Frontal cortex (tissue), 4 donors: ENCODE data around the gene NETO2. TPM values are rescaled to one million over a fixed set of nuclear protein-coding genes. Genes with fewer than 3 reads are reported as not detected.
"Not testable (repeated sequence)": the region's sequence is repeated elsewhere in the genome, so short reads cannot be mapped to it uniquely, and the experiment has no call there.

ENCODE experiments used
- DNase-seq, 2 donors: peaks; one replicate each; pipeline ENCODE4 v3.0.0; 2012; ENCODE audit warnings: low spot score in 2 of 2
- FAIRE-seq: peaks from 2 replicates; lab custom pipeline; 2012; peaks lifted over from hg19 to GRCh38; lab: Jason Lieb, UNC
- total RNA-seq: library from RNA; depleted of rRNA; stranded (reverse); fragments of >200 nt; gene quantifications from one replicate; pipeline ENCODE4 v1.2.3, GENCODE V29; 2014
- donor health status: control.
- donor health status: control.
- donor health status: control.

Gene NETO2
- total RNA-seq, 1 donor from 2014 or later = 169 TPM

- not testable (repeated sequence) for FAIRE-seq, DNase-seq
Observed at GRCh38 chr16:47137925-47138324, 5.8 kb downstream of the NETO2 start.

- FAIRE-seq (no peak), DNase-seq (no peak)
Observed at GRCh38 chr16:47136099-47136842, 7.5 kb downstream of the NETO2 start.

DNA sequence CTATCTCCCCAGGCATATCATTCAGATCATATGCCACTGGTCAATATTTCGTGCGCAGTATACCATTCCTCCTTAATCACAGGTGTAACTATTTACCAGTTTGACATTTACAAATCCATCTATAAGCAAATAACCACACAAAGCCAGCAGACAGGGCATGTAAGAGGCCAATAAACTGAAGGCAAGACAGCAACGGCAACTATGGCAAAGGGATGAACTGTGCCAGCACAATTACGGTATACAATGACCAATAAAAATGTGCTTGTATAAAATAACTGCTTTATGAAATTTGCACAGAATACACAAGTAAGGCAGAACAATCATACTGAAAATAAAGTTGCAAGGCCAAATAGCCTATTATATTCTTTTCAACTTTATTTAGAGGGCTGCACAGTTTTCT lies 9.2 kb downstream of the NETO2 start:
- FAIRE-seq (no peak), DNase-seq (no peak)

DNA sequence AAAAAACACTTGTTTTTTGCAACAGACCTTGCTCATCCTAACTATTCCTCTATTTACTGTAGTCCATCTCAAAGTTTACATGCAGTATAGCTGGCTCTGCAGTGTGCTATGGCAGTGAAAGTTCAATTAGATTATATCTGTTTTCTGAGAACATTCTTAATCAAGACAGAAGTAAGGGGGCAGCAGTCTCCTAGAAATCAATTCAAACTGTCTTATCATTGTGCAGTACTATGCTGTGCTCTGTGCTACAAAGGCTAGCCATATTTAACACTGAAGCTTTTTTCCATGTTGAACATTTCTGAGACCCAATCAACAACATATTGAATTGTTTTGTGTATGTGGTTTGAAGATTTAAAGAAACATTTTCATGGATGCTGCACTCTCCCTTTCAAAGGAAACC lies 11.4 kb downstream of the NETO2 start:
- DNase-seq (no peak), FAIRE-seq (no peak)

- no peak for FAIRE-seq
- no peak for DNase-seq
Observed at GRCh38 chr16:47129755-47130435, 13.8 kb downstream of the NETO2 start.

GRCh38 chr16:47127541-47127940 lies 16.2 kb downstream of the NETO2 start:
- DNase-seq (no peak), FAIRE-seq (no peak)

DNA sequence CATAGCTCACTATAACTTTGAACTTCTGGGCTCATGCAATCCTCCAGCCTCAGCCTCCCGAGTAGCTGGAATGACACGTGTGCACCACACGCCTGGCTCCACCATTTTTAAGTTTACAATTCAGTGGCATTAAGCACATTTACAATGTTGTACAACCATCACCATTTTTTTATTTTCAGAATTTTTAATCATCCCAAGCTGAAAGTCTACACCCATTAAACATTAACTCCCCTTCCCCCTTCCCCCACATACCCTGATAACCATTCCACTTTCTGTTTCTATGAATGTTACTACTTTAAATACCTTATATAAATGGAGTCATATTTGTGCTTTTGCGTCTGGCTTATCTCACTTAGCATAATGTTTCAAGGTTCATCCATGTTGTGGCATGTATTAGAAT lies 18.0 kb downstream of the NETO2 start:
- DNase-seq (no peak), FAIRE-seq (no peak)

DNA sequence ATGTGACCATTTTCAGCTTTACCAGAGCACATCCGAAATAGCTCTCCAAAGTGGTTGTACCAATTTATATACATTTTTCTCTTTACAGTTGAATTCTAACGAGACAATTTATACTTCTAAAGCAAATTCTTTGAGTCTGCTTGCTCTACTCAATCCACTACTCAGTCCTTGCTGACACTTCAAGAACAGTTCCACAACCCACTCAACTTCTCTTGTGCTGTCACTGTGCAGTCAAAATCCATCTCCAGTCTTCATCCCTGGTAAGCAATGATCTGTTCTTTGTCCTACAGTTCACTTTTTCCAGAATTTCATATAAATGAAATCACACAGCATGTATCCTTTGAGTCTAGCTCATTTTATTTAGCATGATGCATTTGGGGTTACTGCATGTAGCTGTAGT lies 30.6 kb downstream of the NETO2 start:
- FAIRE-seq = no peak

GRCh38 chr16:47110939-47111338 lies 32.8 kb downstream of the NETO2 start:
- no peak for DNase-seq
- no peak for FAIRE-seq

More for the DNA sequence above, 30.6 kb downstream of the NETO2 start:
- no peak for DNase-seq

DNA sequence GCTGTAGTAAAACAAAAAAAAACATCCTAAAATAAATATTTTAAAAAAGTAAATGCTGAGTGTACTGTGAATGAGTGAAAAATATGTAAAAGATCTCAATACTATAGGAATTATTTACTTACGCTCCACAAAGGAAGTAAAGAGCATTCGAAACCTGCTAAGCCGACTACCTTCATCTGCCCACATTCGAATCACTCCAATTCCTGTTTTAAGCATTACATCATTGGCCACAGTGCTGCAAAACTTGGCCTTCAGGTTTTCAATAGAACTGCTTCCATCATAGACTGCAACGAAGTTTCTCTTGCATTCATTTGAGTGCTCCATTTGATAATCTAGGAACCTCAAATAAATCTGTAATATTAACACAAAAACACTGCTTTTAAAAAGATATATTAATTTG lies 34.4 kb downstream of the NETO2 start:
- DNase-seq (no peak), FAIRE-seq (no peak)

- not testable (repeated sequence) for FAIRE-seq, DNase-seq
Observed at GRCh38 chr16:47102921-47103320, 40.8 kb downstream of the NETO2 start.

DNA sequence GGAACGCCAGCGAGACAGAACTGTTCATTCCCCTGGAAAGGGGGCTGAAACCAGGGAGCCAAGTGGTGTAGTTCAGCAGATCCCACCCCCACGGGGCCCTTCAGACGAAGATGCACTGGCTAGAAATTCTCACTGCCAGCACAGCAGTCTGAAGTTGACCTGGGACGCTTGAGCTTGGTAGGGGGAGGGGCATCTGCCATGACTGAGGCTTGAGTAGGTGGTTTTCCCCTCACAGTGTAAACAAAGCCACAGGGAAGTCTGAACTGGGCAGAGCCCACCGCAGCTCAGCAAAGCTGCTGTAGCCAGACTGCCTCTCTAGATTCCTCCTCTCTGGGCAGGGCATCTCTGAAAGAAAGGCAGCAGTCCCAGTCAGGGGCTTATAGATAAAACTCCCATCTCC lies 46.6 kb downstream of the NETO2 start:
- not testable (repeated sequence) for FAIRE-seq

GRCh38 chr16:47096297-47096696 lies 47.4 kb downstream of the NETO2 start:
- DNase-seq (no peak), FAIRE-seq (no peak)

More for the DNA sequence above, 46.6 kb downstream of the NETO2 start:
- not testable (repeated sequence) for DNase-seq

- no peak for FAIRE-seq
- DNase-seq = no peak
Observed at GRCh38 chr16:47084198-47084597, 59.5 kb downstream of the NETO2 start.

DNA sequence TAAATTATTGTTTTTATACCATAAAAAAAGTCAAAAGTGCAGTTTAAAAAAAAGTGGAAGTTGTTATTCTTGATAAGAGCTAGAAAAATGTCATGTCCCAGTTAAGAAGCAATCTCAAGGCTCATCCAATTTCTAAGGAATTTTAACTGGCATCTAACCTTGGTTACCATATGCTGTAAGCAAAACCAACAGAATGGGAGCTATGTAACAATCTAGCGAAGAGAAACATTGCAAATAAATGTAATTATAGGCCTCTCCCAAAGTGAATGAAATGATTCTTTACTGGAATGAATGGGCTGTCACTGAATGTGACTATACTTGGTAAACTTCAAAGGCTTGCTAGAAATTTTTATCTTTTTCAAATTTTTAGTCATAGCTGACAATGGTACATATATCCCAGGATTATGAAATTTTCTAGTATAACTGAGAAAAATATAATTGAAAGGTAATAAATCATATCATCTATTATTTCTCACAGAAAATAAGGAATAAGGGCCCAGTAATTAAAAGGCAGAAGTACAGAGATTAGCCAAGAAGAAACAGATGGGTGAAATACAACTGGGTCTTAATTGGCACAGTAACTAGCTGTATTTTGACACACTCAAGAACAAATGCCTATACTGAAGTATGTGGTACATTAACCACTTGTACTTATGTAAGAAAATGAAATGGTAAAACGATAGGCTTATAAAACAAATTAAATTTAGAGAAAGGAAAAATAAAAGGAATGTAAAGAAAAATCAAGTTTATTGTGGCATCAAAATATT lies 61.5 kb downstream of the NETO2 start:
- FAIRE-seq = no peak

DNA sequence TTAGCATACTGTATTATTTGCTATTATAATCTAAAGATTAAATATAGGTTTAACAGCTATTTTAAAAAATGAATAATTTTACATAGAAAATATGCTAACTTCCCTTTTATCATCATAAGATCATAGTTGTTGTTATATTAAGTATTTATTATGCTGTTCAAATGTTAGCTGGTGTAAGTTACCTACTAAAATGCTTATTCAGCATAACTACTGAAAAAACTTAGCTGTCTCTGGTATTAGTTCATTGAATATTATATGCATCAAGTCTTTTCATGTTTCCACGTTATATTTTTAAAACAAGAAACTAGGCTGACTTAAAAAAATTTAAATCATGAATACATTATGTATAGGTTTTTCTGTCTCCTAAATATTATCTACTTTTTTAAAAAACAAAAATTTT lies 62.6 kb downstream of the NETO2 start:
- FAIRE-seq = no peak

More for the DNA sequence above, 61.5 kb downstream of the NETO2 start:
- no peak for DNase-seq

DNA sequence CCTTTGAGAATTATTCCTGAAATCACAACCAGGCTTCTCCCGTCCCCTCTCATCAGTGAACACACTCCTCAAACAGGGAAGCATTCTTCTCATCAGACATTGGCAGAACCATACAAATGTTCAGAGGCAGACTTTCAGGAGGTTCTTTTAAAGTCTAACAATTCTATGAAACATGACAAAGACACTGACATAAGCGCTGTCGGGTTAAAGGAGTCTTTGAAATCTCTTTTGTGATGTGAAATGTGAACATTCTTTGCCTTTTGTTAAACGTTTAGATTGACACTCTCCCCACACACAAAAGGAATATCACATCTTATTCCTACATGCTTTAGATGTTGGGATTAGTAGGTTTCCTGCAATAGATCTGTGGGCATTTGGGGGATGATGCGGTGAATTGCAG lies 63.9 kb downstream of the NETO2 start:
- DNase-seq (no peak), FAIRE-seq (no peak)

More for the DNA sequence above, 62.6 kb downstream of the NETO2 start:
- no peak for DNase-seq

DNA sequence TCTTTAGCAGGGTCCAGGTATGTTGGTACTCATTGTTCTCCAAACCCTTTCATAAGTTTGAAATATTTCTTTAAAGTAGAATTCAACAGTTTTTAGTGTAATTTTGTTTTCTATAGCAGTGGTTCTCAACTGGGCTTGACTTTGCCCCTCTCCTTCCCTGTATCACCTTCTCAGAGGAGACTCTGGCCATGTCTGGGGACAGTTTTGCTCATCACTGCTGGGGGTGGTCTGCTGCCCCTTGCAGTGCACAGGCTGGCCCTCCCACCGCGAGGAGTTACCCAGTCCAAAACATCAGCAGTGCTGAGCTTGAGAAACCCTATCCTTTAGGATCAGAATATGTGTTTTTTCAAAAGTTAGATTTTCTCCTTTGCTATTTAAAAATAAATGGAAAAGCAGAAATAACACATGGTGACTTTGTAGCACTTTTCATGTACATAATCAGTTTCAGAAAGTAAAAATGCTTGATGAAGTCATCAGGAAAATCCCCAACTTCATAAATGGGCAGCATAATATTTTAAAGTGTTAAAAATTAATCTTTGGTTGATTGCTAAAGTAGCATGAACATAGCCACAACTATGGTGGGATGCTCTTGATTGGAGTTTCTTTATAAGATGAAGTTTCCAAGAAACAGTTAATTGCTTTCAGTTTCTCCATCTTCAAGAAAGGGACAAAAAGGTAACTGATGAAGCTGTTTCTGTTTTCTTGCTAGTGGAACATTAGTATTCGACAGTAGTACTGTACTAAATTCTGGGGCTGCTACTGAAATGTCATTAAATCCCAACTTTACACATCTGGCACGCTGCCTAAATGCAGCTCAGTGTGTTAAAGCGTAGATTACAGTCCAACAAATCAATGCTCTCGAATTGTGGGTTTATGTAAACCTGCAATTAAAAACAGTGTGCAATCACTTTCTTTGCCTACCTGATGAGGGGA lies 70.3 kb downstream of the NETO2 start:
- FAIRE-seq = no peak
- no peak for DNase-seq

GRCh38 chr16:47072158-47072557 lies 71.6 kb downstream of the NETO2 start:
- no peak for FAIRE-seq
- no peak for DNase-seq
